GM12892 (cell line): Measurements from ENCODE around the gene PODN.

Experiments
- POLR2A ChIP-seq: IDR thresholded peaks from 2 replicates; pipeline ENCODE4 v1.6.1; 2011; ENCODE audit warnings: low read depth, low read length, control low read depth
- POLR2AphosphoS5 ChIP-seq: IDR thresholded peaks from 2 replicates; pipeline ENCODE4 v1.6.1; 2011; ENCODE audit warnings: low read depth, low read length, control low read depth
- TAF1 ChIP-seq: IDR thresholded peaks from 2 replicates; pipeline ENCODE4 v1.6.1; 2011; ENCODE audit warnings: low read depth, mild to moderate bottlenecking, control low read depth, low read length, borderline replicate concordance

DNA sequence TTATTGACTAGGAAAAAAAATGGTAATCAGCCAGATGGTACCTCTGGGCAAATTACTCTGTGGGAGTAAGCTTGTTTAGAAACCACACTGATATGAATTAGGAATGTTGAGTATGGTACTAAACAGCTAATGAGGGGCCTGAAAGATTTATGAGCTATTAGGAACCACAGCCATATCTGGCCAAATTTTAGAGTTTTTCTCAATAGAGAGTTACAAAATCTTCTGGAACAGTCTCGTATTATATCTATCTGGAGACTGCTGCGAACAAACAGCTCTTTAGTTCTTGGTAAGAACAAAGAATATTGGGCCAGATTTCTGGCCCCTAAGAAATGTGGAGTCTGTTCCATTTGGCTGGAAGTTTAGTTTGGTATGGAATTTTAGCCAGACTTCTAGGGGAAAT, 4.9 kb upstream of the PODN start:
- TF ChIP-seq POLR2A, result no peak
- TF ChIP-seq POLR2AphosphoS5, result no peak
- no peak for TF ChIP-seq TAF1
